Spinal cord (tissue), 10 donors: ENCODE measurements around the gene DNAH3. TPM values are rescaled to one million over a fixed set of nuclear protein-coding genes. Genes with fewer than 3 reads are reported as not detected.
"Not testable (repeated sequence)": the region's sequence is repeated elsewhere in the genome, so short reads cannot be mapped to it uniquely, and the experiment has no call there.

ENCODE experiments used
- DNase-seq, 6 donors: peaks; one replicate each; pipeline versions ENCODE4 v3.0.0 to v3.0.0-alpha.2; 2013 to 2015; ENCODE audit warnings: low spot score in 6 of 6, low read depth in 4 of 6
- H3K27ac ChIP-seq: one replicate; pipeline ENCODE4 v1.5.1; 2013; ENCODE audit warnings: low read depth, low read length, control low read depth
- H3K27me3 ChIP-seq: one replicate; pipeline ENCODE4 v1.6.1; 2013; ENCODE audit warnings: low read length; ENCODE audit not compliant: control insufficient read depth, insufficient read depth
- H3K36me3 ChIP-seq: one replicate; pipeline ENCODE4 v1.6.1; 2013; ENCODE audit warnings: low read length; ENCODE audit not compliant: control insufficient read depth, insufficient read depth
- H3K4me1 ChIP-seq: one replicate; pipeline ENCODE4 v1.6.1; 2013; ENCODE audit warnings: low read length; ENCODE audit not compliant: control insufficient read depth, insufficient read depth
- H3K4me3 ChIP-seq: one replicate; pipeline ENCODE4 v1.5.1; 2013; ENCODE audit warnings: low read depth, low read length, control low read depth
- H3K9me3 ChIP-seq: one replicate; pipeline ENCODE4 v1.6.1; 2013; ENCODE audit warnings: low read length; ENCODE audit not compliant: control insufficient read depth, insufficient read depth
- WGBS: methylation state at CpG from one replicate; pipeline ENCODE4 v1.1.5; 2013; ENCODE audit warnings: missing lambda C conversion rate; ENCODE audit not compliant: insufficient coverage; 5-methylcytosine and 5-hydroxymethylcytosine counted together
- polyA plus RNA-seq, 2 donors: library from polyadenylated mRNA; unstranded; fragments of 120-200 nt; gene quantifications; one replicate each; pipeline ENCODE4 v1.2.1, GENCODE V29; 2013; ENCODE audit not compliant: insufficient read length in 2 of 2
- total RNA-seq, 2 donors: library from RNA; depleted of rRNA in 1 of 2; stranded (reverse); fragments of 120-200 nt in 1 of 2; fragments of >200 nt in 1 of 2; gene quantifications; one replicate each; pipeline versions ENCODE4 v1.2.3 to v1.2.4, GENCODE V29; 2013 to 2014
- donor health status: healthy.

DNAH3 gene
- total and polyA plus RNA-seq, 4 donors, result 1.6 to 3.2 (median 1.9) TPM

DNA sequence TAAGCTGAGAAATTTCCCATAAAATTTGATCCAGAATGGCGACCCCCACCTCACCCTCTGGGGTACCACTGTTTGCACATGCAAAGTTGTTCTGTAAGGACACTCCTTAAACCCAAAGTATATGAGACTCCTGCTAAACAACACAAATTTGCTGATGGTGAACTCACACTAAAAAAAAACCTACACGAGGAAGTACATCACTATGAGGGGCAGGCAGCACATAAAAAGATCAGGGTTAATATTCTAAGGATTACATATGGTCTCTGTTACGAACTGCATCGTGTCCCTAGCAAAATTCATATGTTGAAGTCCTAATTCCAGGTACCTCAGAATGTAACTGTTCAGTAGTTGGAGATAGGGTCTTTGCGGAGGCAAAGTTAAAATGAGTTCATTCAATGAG, 189.7 kb downstream of the DNAH3 start:
- Histone ChIP-seq H3K27me3 (no peaks in the 10 kb centered on the region), H3K4me1 (no peaks in the 10 kb centered on the region), H3K9me3 (no peaks in the 10 kb centered on the region), H3K36me3 (no peaks in the 10 kb centered on the region), H3K27ac (no peak overlapping the region), H3K4me3 (no peak overlapping the region)
- no peak for DNase-seq
- 100% methylated on average over 2 of the region's 5 CpGs for WGBS

- H3K27ac ChIP-seq, result no peak overlapping the region
- no peaks in the 10 kb centered on the region for H3K27me3 ChIP-seq
- no peak overlapping the region for H3K4me3 ChIP-seq
- DNase-seq, result no peak
- no peaks in the 10 kb centered on the region for H3K9me3 ChIP-seq
- H3K4me1 ChIP-seq, result no peaks in the 10 kb centered on the region
- WGBS, result no CpG with 5 or more reads among the region's 3 CpGs
- no peaks in the 10 kb centered on the region for H3K36me3 ChIP-seq
These were observed 193.5 kb downstream of the DNAH3 start for GRCh38 chr16:20957153-20957552.

- Histone ChIP-seq H3K27me3 (no peaks in the 10 kb centered on the region), H3K4me3 (no peak overlapping the region), H3K9me3 (no peaks in the 10 kb centered on the region), H3K4me1 (no peaks in the 10 kb centered on the region), H3K27ac (no peak overlapping the region), H3K36me3 (no peaks in the 10 kb centered on the region)
- no CpG with 5 or more reads among the region's 3 CpGs for WGBS
- DNase-seq, result no peak
These were observed 194.3 kb downstream of the DNAH3 start for GRCh38 chr16:20956319-20956718.

GRCh38 chr16:20954574-20954973, 196.1 kb downstream of the DNAH3 start:
- no peak overlapping the region for H3K27ac ChIP-seq
- no peak for DNase-seq
- no peaks in the 10 kb centered on the region for H3K27me3 ChIP-seq
- H3K4me3 ChIP-seq, result no peak overlapping the region
- H3K4me1 ChIP-seq, result no peaks in the 10 kb centered on the region
- H3K9me3 ChIP-seq, result no peaks in the 10 kb centered on the region
- H3K36me3 ChIP-seq, result no peaks in the 10 kb centered on the region
- WGBS, result 98% methylated on average over 7 of the region's 11 CpGs

DNA sequence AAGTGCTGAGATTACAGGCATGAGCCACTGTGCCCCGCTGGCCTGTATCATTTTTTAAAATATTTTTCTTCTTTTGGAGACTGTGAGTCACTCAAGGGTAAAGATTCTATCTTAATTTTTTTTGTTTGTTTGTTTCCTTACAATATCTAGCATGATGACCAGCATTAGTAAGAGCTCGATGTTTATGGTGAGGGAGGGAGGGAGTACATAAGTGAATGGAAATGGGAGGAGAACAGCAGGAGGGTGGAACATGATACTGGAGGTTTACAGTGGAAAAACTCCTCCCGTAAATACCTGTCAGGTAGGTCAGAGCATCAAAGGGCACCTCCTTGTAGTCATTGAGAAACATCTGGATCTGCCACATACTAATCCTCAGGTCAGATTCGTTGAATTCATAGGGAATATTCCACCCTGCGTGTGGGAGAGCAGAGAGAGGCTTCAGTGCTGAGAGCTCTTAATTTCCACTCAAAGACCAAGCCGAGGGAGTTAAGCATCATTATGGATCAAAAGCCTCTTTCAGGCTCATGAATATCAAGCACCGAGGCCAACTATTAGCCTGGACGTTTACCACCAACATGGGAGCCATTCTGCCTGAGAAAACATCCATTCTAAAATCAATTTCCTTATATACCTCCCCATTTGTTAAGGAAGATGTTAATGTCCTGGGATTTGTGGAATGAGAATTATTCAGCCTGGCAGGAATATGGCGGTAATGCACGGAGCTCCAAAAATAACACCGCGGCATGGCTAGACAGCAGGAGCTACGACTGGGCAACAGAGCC, 198.3 kb downstream of the DNAH3 start:
- no peak overlapping the region for H3K4me3 ChIP-seq
- no peaks in the 10 kb centered on the region for H3K36me3 ChIP-seq
- no peaks in the 10 kb centered on the region for H3K9me3 ChIP-seq
- WGBS, result 56% methylated on average over 8 of the region's 13 CpGs
- peak in 3 of 6 donors; percentile 11 to 92 (median 17) for DNase-seq
- H3K4me1 ChIP-seq, result no peaks in the 10 kb centered on the region
- no peaks in the 10 kb centered on the region for H3K27me3 ChIP-seq
- H3K27ac ChIP-seq, result no peak overlapping the region

GRCh38 chr16:20950294-20950693, 200.4 kb downstream of the DNAH3 start:
- H3K4me1 ChIP-seq, result no peaks in the 10 kb centered on the region
- no peaks in the 10 kb centered on the region for H3K36me3 ChIP-seq
- no CpG with 5 or more reads among the region's 4 CpGs for WGBS
- no peak for DNase-seq
- no peaks in the 10 kb centered on the region for H3K9me3 ChIP-seq
- no peaks in the 10 kb centered on the region for H3K27me3 ChIP-seq
- H3K27ac ChIP-seq, result no peak overlapping the region
- H3K4me3 ChIP-seq, result no peak overlapping the region

DNA sequence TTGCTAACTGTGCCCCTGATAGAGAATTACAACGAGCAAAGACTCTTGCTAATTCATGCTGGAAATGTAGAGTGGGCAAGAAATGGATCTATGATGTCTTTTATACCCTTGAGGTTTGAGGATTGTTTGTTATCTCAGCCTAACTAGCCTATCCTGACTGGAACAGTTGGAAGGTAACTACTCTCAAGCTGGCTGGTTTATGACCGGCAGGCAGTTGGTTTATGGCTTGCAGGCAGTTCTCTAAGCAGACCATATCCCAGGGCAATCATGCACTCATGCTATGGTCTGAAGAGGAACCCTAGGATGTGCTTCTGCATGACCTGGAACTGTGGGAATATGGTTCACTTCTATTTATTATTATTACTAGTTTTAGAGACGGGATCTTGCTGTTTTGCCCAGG, 201.0 kb downstream of the DNAH3 start:
- 88% methylated on average over 2 of the region's 3 CpGs for WGBS
- no peak for DNase-seq
- Histone ChIP-seq H3K36me3 (no peaks in the 10 kb centered on the region), H3K27ac (no peak overlapping the region), H3K9me3 (no peaks in the 10 kb centered on the region), H3K4me1 (no peaks in the 10 kb centered on the region), H3K4me3 (no peak overlapping the region), H3K27me3 (no peaks in the 10 kb centered on the region)

GRCh38 chr16:20948444-20948843, 202.2 kb downstream of the DNAH3 start:
- 80% methylated on average over 5 of the region's 9 CpGs for WGBS
- Histone ChIP-seq H3K36me3 (no peaks in the 10 kb centered on the region), H3K27ac (no peak overlapping the region), H3K4me3 (no peak overlapping the region), H3K27me3 (no peaks in the 10 kb centered on the region), H3K4me1 (no peaks in the 10 kb centered on the region), H3K9me3 (no peaks in the 10 kb centered on the region)
- no peak for DNase-seq

DNA sequence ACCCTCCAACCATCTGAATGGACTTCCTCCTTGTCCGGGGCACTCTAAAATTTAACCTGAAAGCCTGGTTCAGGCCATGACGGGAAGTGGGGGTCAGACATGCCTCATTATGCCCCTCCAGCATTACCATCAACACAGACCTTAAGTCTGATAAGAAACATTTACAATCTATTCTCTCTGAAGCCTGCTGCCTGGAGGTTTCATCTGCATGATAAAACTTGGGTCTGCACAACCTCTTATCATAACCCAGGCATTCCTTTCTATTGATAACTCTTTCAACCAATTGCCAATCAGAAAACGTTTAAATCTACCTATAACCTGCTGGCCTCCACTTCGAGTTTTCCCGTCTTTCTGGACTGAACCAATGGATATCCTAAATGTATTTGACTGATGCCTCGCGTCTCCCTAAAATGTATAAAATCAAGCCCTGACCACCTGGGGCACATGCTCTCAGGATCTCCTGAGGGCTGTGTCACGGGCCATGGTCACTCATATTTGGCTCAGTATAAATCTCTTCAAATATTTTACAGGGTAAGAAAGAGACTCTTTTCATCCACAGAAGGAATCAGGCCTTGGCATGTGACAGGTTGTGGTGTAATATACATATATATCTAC, 204.5 kb downstream of the DNAH3 start:
- WGBS, result 81% methylated on average over 5 of the region's 8 CpGs
- H3K36me3 ChIP-seq, result no peaks in the 10 kb centered on the region
- DNase-seq, result no peak
- H3K27ac ChIP-seq, result no peak overlapping the region
- no peak overlapping the region for H3K4me3 ChIP-seq
- H3K27me3 ChIP-seq, result no peaks in the 10 kb centered on the region
- no peaks in the 10 kb centered on the region for H3K4me1 ChIP-seq
- no peaks in the 10 kb centered on the region for H3K9me3 ChIP-seq

- H3K9me3 ChIP-seq, DNase-seq, H3K36me3 ChIP-seq, H3K27ac ChIP-seq, H3K4me3 ChIP-seq, H3K4me1 ChIP-seq, H3K27me3 ChIP-seq: not testable (repeated sequence)
- 99% methylated on average over 8 of the region's 11 CpGs for WGBS
These were observed 205.1 kb downstream of the DNAH3 start for GRCh38 chr16:20945575-20945875.
